ENCODE data around the gene UBE2Z. TPM values are rescaled to one million over a fixed set of nuclear protein-coding genes. Genes with fewer than 3 reads are reported as not detected.

The UBE2Z gene
- total and polyA plus RNA-seq, 2 experiments from 2014 or later, result 63.3 to 66.7 TPM

- Histone ChIP-seq H3K4me3 (no peak overlapping the region), H3K79me2 (peaks cover 77% of the 10 kb centered on the region), H3K4me2 (peak overlapping the region; percentile 90), H3K9me2 (replicated peaks; ENCODE audit: insufficient read depth) (no peaks in the 10 kb centered on the region), H3K27ac (peak overlapping the region; percentile 97), H3K27me3 (no peaks in the 10 kb centered on the region), H3K9me3 (ENCODE audit: low read depth) (no peaks in the 10 kb centered on the region), H3K4me1 (ENCODE audit: insufficient read depth) (peaks cover 25% of the 10 kb centered on the region), H4K20me1 (ENCODE audit: insufficient read depth, poor library complexity, severe bottlenecking) (peaks cover 48% of the 10 kb centered on the region), H3K36me3 (replicated peaks; ENCODE audit: insufficient read depth, low read depth) (no peaks in the 10 kb centered on the region), H2AFZ (no peak overlapping the region)
- DNase-seq (ENCODE audit: low spot score), result no peak
- 59% methylated on average over 2 of the region's 2 CpGs for WGBS (ENCODE audit: low lambda C conversion rate, missing lambda C conversion rate)
- TF ChIP-seq CTCF (IDR thresholded peaks at IDR 0.05; ENCODE audit: poor library complexity) (no peak), EZH2 (IDR thresholded peaks at IDR 0.05; ENCODE audit: borderline replicate concordance) (no peak), EZH2phosphoT487 (IDR thresholded peaks at IDR 0.05; ENCODE audit: low read depth, severe bottlenecking, unreplicated experiment) (no peak)
Observed at GRCh38 chr17:48910370-48910769, 2.2 kb downstream of the UBE2Z start.

- H2AFZ ChIP-seq, result no peak overlapping the region
- peak overlapping the region; percentile 97 for H3K27ac ChIP-seq
- WGBS (ENCODE audit: low lambda C conversion rate, missing lambda C conversion rate), result 93% methylated on average over 2 of the region's 2 CpGs
- TF ChIP-seq EZH2phosphoT487 (IDR thresholded peaks at IDR 0.05; ENCODE audit: low read depth, severe bottlenecking, unreplicated experiment), result no peak
- TF ChIP-seq CTCF (IDR thresholded peaks at IDR 0.05; ENCODE audit: poor library complexity), result no peak
- no peak for TF ChIP-seq EZH2 (IDR thresholded peaks at IDR 0.05; ENCODE audit: borderline replicate concordance)
- H4K20me1 ChIP-seq (ENCODE audit: insufficient read depth, poor library complexity, severe bottlenecking), result peaks cover 51% of the 10 kb centered on the region
- no peaks in the 10 kb centered on the region for H3K9me2 ChIP-seq (replicated peaks; ENCODE audit: insufficient read depth)
- H3K4me3 ChIP-seq, result no peak overlapping the region
- no peaks in the 10 kb centered on the region for H3K9me3 ChIP-seq (ENCODE audit: low read depth)
- no peaks in the 10 kb centered on the region for H3K36me3 ChIP-seq (replicated peaks; ENCODE audit: insufficient read depth, low read depth)
- peaks cover 21% of the 10 kb centered on the region for H3K4me1 ChIP-seq (ENCODE audit: insufficient read depth)
- H3K27me3 ChIP-seq, result no peaks in the 10 kb centered on the region
- no peak overlapping the region for H3K4me2 ChIP-seq
- peaks cover 76% of the 10 kb centered on the region for H3K79me2 ChIP-seq
- DNase-seq (ENCODE audit: low spot score), result no peak
Observed at GRCh38 chr17:48912476-48912875, 4.3 kb downstream of the UBE2Z start.

GRCh38 chr17:48915459-48916282 lies 7.5 kb downstream of the UBE2Z start:
- DNase-seq (ENCODE audit: low spot score), result peak; percentile 60
- no peaks in the 10 kb centered on the region for H3K36me3 ChIP-seq (replicated peaks; ENCODE audit: insufficient read depth, low read depth)
- H3K4me2 ChIP-seq, result no peak overlapping the region

GRCh38 chr17:48925251-48925990 lies 17.2 kb downstream of the UBE2Z start:
- Histone ChIP-seq H3K27ac (no peak overlapping the region), H3K9me3 (ENCODE audit: low read depth) (no peaks in the 10 kb centered on the region), H2AFZ (no peak overlapping the region), H3K9me2 (replicated peaks; ENCODE audit: insufficient read depth) (no peaks in the 10 kb centered on the region), H3K79me2 (peaks cover 24% of the 10 kb centered on the region), H3K4me3 (no peak overlapping the region), H3K27me3 (no peaks in the 10 kb centered on the region), H4K20me1 (ENCODE audit: insufficient read depth, poor library complexity, severe bottlenecking) (no peaks in the 10 kb centered on the region), H3K4me2 (no peak overlapping the region), H3K4me1 (ENCODE audit: insufficient read depth) (no peaks in the 10 kb centered on the region), H3K36me3 (replicated peaks; ENCODE audit: insufficient read depth, low read depth) (no peaks in the 10 kb centered on the region)
- TF ChIP-seq CTCF (IDR thresholded peaks at IDR 0.05; ENCODE audit: poor library complexity), result no peak
- no peak for TF ChIP-seq EZH2 (IDR thresholded peaks at IDR 0.05; ENCODE audit: borderline replicate concordance)
- no peak for TF ChIP-seq EZH2phosphoT487 (IDR thresholded peaks at IDR 0.05; ENCODE audit: low read depth, severe bottlenecking, unreplicated experiment)
- WGBS (ENCODE audit: low lambda C conversion rate, missing lambda C conversion rate), result 72% methylated on average over 4 of the region's 4 CpGs
- no peak for DNase-seq (ENCODE audit: low spot score)

More at GRCh38 chr17:48915459-48916282, 7.5 kb downstream of the UBE2Z start:
- Histone ChIP-seq H3K9me2 (replicated peaks; ENCODE audit: insufficient read depth) (no peaks in the 10 kb centered on the region), H3K4me3 (no peak overlapping the region), H3K4me1 (ENCODE audit: insufficient read depth) (peaks cover 6% of the 10 kb centered on the region), H3K27ac (peak overlapping the region; percentile 69), H2AFZ (no peak overlapping the region), H4K20me1 (ENCODE audit: insufficient read depth, poor library complexity, severe bottlenecking) (peaks cover 38% of the 10 kb centered on the region), H3K9me3 (ENCODE audit: low read depth) (no peaks in the 10 kb centered on the region), H3K27me3 (no peaks in the 10 kb centered on the region), H3K79me2 (peaks cover 76% of the 10 kb centered on the region)
- 94% methylated on average over 5 of the region's 5 CpGs for WGBS (ENCODE audit: low lambda C conversion rate, missing lambda C conversion rate)
- TF ChIP-seq EZH2phosphoT487 (IDR thresholded peaks at IDR 0.05; ENCODE audit: low read depth, severe bottlenecking, unreplicated experiment), result no peak
- no peak for TF ChIP-seq EZH2 (IDR thresholded peaks at IDR 0.05; ENCODE audit: borderline replicate concordance)

All from hepatocyte (in vitro differentiated cells).